HG03378 (cell line): ENCODE results near the gene PRDM16.
"Not testable (repeated sequence)": the region's sequence is repeated elsewhere in the genome, so short reads cannot be mapped to it uniquely, and the experiment has no call there.

ENCODE experiments used
- ATAC-seq: cut with Tn5 transposase; IDR thresholded peaks from one replicate; pipeline ENCODE4 v1.9.1; 2021; ENCODE audit warnings: mild to moderate bottlenecking, moderate library complexity; ENCODE audit not compliant: unreplicated experiment

PRDM16 gene

DNA sequence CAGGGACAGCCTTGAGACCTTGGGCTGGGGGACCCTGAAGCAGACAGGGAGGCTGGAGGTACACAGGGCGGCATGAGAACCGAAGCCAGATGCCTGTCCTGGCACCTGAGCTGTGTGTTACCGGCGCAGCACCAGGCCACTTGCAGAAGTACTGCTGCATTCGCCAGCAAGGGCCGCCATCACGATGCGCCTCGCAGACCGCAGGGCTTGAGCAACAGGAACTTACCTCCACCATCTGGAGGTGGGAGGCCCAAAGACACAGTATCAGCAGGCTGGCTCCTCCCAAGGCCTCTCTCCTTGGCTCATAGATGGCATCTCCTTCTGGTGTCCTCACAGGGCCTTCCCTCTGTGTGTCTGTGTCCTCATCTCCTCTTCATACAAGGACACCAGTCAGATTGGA lies 90.1 kb downstream of the PRDM16 start:
- no peak for ATAC-seq

DNA sequence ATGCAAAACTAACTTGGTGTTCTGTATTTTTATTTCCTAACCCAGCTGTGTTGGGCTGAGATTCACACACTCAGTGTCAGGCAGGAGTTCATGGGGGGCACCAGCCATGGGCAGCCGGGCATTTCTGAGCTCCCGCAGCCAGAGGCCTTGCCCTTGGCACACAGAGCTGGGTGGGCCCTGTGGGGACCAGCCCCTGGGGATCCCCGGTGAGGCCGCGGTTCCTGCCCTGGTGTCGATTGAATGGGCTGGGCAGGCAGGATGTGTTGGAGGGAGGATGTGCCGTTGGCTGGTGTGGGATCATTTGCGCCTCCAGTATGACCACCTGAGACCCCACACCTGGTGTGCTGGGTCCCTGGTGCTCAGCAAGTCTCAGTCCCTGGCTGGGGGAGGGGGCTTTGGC lies 91.0 kb downstream of the PRDM16 start:
- no peak for ATAC-seq

DNA sequence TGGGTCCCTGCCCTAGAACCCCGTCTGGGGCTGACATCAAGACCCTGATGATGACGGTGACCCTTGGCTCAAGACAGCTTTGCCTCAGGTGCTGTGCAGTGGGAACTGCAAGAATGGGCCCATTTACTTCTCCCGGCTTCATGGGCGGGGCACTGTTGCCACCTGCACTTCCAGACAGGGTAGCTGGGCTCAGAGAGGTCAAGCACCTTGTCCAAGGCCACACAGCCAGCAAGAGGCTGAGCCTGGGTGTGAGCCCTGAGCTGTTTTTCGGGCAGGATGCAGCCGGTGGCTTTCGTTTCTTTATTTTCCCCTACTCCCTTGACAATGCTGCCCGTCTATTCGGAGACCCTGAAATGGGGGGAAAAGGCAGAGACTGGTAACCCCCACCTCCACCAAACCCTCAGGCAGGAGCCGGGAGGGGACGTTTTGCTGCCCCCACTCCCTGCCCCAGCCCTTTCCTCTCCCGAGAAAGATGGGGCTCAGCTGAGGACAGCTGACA lies 91.7 kb downstream of the PRDM16 start:
- ATAC-seq = no peak

DNA sequence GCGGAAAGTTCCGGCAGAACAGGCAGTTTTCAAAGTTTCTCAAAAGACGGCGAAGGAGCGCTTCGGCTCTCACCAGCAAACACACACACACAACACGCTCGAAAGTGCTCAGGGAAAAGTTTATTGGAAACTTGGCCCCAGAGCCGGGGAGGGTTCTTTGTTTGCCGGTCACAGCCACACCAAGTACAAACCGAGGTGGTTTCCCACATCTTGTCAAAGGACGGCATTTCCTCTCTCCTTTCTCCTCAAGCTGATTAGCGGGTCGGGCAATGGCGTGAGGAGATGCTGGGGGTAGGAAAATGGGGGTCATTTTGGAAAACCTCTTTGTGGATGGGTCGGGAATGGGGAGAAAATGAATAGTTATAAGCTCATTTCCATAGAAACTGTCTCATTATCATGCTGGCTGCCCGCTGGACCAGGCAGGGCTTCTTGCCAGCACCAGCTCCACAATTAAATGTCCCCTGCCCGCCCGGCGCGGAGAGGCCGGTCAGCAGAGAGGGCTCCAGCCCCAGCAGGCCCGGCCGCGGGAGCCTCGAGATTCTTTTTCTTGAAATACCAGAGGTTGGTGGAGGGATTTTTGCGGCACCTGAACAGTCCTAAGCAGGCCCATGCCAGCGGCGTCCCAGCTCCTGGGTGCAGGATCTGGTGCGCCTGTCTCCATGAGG lies 92.3 kb downstream of the PRDM16 start:
- ATAC-seq = no peak

DNA sequence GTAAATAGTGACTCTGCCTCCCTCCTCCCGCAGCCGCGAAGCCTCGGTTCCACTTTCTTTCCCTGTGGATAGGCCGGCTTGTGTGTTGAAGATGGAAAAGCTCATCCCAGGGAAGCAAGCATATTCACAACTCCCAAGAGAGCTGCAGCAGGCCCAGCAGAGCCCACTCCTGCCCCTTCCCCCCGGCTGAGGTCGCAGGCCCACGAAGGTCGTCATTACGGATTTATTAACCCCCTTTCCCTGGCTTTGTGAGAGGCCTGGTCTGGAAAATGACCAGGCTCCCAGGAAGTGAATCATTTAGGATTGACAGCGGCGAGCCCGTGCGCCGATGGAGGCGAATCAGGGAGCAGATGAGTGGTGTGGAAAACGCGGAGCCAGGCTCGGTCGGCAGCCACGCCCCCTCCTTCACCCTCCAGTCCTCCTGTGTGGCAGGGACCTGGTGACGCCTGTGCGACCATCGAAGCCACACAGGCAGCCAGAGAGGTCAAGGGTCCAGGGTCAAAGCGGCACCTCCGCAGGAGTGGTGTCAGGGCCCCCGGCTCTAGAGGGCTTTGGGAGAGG lies 93.4 kb downstream of the PRDM16 start:
- no peak for ATAC-seq

DNA sequence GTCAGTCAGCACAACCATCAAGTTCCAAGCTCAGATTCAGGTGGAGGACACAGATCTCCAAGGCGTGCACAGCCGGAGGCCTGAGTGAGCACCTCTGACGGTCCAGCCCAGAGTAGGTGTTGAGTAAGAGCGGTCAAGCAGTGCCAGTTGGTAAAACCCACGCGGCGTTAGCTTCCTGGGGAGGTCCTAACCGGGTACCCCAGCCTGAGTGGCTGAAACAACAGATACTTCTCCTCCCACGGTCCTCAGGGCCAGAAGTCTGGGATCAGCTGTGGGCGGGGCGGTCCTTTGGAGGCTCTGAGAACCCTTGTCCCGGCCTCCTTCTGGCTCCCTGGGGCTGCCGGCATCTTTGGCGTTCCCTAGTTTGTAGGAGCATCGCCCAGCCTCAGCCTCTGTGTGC lies 94.4 kb downstream of the PRDM16 start:
- ATAC-seq = no peak

DNA sequence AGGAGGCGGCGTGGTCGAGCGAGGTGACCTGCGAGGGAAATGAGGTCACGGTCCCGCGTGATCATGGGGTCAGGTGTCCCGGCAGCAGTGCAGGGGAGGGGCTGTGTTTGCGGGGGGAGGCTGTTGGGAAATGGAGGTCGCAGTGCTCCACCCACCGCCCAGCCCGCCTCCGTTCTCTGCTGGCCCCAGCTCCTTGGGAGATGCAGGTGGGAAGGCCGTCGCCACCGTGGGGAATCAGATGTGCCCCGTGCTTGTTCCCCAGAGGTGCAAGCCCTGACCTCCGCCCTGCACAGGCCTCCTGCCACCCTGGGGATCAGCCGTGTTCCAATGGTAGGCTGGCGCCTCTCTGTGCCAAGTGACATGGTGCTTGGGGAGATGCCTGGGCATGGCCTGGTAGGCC lies 95.7 kb downstream of the PRDM16 start:
- ATAC-seq = no peak

DNA sequence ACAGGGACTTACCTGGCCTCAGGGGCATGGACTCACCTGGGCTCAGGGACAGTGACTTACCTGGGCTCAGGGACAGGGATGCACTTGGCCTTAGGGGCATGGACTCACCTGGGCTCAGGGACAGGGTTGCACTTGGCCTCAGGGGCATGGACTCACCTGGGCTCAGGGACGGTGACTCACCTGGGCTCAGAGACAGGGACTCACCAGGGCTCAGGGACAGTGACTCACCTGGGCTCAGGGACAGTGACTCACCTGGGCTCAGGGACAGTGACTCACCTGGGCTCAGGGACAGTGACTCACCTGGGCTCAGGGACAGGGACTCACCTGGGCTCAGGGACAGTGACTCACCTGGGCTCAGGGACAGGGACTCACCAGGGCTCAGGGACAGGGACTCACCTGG lies 96.2 kb downstream of the PRDM16 start:
- ATAC-seq = not testable (repeated sequence)

DNA sequence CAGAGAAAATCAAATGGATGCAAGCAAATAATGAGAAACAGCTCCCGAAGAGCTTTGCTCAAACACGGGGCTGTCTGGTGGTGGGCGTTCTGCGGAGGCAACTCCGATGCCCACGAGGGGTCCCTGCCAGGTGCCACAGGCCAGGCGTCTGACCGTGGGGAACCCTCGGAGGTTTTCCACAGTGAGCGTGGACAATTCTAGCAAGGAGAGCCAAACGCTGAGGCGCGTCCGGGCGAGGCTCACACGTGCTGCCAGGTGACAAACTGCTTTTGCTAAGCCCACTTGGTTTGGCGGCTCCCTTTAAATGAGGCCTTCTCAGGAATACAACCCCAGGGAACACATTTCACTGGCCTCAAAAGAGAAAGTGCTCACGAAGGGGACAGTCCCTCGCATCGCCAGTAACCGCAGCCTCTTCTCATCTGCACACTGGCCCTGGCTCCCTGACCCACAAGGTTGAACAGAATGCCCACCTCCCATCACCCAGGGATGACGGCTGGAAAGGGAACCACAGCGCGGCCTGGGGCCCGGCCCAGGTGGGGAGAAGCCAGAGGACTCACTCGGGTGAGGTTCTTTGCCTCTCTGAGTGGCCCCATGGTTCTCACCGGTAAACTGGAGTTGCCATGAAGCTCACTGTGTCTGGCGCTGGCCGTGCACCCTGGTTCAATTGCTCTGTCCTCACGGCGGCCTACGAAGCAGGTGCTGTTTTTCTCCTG lies 97.4 kb downstream of the PRDM16 start:
- ATAC-seq = no peak

DNA sequence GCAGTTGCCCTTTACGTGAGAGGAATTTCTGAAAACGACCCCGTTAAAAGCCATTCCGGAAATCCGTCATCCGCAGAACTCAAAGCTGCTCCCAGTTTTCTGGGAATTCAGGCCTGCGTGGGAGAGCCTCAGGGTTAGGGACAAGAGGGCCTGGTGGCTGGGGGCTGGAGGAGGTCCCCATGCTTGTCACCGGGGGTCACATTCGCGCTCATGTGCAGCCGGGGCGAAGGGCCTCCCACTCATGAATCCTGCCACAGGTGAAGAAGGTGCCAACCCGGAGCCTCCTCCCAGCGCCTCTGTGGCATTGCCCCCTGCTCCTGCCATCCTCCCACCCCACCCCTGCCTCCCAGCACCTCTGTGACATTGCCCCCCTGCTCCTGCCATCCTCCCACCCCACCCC lies 98.3 kb downstream of the PRDM16 start:
- no peak for ATAC-seq

DNA sequence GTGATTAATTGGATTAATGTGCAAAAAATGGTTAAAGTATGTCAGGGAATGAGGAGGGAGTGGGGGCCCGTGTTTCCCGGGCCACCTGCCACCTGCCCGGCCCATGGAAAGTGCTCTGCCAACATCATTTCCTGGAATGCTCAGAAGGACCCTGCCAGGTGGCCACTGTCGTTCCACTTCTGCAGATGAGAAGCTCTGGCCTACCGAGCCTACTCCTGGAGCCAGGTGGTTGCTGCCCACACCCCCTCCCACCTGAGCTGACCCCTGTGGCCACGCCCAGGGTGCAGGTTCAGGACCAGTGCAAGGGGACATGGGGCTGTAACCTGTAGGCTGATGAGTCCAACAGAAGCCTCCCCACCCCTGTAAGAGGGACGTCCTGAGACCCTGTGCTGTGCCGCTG lies 99.7 kb downstream of the PRDM16 start:
- ATAC-seq = no peak

DNA sequence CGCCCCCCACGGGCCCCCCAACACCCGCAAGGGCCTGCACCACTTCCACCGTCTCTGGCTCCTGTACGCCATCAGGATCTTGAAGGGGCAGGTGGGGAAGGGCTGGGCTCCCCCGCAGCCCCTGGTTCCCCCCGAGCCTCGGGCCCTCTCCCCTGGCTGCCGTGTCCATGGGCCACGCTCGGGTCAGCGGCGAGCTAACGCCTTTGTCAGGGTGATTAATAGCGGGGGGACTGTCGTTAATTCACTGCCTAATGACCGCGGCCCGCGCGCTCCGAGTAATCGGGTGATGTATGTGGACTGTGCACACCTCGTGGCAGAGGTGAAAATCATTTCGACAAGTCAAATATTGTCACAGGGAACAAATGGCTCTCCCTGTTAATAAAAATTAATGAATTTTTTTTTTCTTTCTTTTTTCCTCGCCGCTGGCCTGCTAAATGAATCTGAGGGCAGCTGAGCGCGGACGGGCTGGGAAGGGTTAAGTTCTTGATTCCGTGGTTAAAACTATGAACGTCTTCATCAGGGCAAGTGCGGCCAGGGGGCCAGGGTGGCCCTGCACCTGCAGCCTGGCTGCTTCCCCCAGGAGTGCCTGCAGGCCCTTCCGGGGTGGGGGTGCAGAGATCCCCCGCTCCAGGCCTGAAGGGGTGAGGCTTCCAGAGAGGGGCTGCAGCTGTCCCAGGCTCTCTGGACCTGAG lies 100.8 kb downstream of the PRDM16 start:
- no peak for ATAC-seq

DNA sequence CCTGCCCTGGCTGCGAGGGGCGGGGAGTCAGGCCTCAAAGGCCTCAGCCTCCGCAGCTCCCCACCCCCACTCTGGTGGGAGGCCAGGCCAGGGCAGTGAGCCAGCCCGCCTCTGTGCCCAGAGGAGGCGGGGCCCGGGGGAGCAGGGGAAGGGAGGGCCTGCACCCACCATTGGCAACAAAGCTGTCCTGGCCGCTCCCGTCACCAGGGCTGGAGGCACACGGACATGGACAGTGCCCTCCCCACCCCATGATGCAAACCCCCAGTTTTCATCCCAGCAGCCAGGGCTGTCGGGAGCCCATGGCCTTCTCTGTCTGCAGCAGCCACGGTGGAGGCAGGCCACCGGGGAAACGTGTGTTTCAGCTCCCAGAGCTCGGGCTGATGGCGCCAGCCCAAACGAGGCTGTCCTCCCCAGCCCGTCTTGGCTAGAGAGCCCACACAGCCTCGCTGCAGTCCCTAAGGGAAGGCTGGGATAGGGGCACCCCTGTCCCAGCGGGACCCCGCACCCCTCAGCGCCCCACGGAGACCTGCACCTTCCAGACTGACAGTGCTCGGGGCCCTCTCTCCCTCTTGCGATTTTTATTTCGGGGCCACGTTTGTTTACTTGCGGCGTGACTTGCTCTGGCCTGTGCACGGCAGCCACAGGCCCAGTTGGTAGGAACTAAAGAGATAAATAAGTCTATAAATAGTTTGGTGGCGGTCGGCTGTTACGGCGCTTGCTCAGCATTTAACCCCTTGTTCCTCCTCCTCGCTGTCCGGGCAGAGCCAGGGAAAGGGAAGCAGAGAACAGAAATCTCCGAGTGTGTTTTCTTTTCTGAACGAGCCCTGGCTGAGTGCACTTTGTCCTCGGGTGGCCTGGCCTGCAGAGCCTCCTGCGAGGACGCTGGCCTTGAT lies 101.8 kb downstream of the PRDM16 start:
- ATAC-seq = no peak

DNA sequence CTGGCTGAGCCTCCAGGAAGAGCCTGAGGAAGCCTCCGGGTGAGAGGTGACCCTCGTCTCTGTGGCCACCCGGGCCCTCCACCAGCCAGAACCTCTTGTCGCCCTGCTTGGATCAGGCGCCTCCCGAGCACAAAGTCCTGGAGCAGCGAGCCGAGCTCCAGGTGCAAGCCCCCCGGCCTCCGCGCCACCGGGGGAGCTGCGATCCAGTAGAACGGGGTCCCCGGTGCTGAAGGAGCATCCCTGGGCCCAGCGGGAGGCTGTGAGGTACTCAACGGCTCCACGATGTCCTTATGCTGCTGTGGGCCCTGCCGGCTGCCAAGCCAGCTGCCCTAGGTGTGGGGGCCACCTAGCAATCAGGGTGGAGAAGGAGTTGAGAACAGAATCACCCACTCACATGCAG lies 102.8 kb downstream of the PRDM16 start:
- ATAC-seq = no peak

DNA sequence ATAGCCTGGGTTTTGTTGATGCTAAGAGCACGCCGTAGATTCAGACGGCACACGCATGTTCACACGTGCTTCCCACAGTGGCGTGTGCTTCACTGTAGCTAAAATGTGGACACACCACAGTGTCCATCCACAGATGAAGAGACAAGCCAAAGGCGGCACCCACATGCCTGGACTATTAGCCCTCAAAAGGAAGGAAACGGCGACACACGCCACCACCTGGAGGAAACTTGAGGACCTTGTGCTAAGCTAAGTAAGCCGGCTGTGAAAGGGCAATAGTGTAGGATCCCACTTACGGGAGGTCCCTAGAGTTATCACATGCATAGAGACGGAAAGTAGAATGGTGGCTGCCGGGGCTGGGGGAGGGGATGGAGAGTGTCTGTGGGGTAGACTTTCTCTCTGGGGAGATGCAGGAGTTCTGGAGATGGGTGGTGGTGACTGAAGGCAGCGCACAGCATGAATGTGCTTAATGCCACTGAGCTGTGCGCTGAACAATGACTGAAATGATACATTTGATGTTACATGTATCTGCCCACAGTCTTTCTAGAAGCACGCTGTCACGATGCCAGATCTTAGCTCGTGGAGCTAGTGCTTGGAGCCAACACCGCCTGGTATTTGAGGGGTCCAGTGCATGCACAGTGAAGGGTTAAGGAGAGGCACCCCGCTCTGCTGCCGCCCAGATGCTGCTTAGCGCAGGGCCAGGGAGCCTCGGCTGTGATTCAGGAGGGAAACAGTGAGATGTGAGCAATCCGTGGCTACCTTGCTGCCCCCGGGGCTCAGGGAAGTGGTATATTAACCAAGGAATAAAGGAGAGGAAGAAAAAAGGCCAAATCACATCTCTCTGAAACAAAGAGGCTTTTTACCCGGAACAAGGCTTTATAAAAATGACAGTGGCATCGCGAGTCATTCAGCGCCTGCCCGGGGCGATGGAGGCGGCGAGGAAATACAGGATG lies 103.7 kb downstream of the PRDM16 start:
- ATAC-seq = no peak

DNA sequence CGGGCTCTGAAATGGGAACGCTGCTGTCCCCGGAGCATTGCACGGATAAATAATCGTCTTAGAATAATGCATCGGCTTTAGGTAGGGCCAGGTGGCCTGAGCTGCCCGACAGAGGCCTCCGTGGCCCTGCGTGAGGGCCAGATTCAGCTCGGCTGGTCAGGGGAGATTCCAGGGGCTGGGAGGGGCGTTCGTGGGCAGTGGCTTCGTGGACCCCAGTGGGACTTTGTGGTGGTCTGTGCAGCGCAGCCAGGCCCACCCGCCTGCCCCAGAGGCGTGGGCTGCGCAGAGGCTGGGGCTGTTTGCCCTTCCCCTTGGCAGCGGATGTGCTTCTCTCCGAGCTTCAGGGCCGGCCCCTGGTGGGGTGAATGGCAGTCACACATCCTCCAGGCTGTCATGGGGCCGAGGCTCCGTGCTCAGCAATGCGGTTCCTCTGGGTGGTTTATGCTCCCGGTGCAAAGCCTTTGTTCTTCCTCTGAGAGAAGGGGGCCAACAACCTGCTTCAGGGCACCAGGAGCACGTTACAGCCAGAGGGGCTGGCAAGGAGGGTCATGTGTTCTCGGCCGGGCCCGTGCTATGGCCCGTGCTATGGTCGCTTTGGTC lies 104.5 kb downstream of the PRDM16 start:
- ATAC-seq = no peak

DNA sequence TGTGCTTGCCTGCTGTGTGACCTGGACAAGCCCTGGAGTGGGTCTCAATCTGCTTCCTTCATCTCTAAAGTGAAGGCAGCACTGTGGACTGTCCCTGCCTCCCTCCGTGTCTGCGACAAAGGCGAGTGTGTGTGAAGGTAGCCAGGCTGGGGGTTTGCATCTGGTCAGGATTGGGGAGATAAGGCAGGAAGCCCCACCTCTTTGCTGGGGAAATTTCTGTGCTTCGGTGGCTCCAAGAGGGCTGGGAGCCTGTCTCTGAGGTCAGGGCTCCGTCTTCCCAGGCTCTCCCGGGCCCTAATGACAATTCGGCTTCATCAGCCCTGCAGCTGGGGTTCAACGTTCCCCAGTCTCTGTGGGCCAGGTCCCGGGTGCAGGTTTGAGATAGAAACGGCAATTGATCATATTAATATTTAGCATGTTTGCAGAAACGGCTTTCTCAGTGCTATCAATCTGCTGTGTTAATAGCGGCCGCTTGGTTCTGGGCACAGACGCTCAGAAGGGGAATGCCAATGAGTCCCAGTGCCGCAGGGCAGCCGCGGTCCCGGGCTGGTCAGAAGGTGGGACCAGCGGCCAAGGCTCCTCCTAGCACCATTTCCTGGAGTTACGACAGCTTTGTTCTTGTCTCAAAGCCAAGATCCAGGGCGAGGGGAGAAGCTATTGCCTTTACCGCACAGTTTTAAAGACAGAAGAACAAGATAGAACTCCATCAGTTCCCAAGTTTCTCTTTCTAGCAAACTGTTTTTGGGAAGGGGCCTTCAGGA lies 105.7 kb downstream of the PRDM16 start:
- no peak for ATAC-seq

DNA sequence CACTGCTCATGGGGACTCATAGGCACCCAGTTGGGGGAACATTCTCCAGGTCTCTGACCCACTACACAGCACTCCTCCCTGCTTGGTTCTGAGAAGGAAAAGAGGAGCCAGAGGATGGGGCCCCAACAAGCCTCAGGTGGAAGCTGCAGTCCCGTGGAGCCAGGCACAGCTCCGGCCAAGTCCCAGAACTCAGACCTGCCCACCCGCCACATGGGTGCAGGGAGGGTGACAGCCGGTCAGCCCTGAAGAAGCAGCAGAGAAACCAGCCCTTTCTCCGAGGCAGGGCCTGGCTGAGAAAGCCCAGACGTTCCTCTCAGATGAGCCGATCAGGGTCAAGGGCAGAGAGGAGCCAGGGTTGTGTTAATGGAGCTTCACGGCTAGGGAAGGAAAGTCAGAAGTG lies 106.5 kb downstream of the PRDM16 start:
- no peak for ATAC-seq
